KOPT-K1 (cell line): ENCODE data around the gene PELI2.

ENCODE experiments used
- H3K27ac ChIP-seq: fragments of 200-600 bp; sonication (generic); 2 replicates; pipeline ENCODE4 v1.5.1; 2016; ENCODE audit warnings: antibody characterized with exemption, mild to moderate bottlenecking, low read depth, low read length; ENCODE audit not compliant: poor library complexity, severe bottlenecking
- H3K36me3 ChIP-seq: fragments of 200-600 bp; sonication (generic); 2 replicates; pipeline ENCODE4 v1.5.1; 2017; ENCODE audit warnings: antibody characterized with exemption, mild to moderate bottlenecking, low read length, moderate library complexity; ENCODE audit not compliant: insufficient read depth
- H3K9me3 ChIP-seq: fragments of 200-600 bp; sonication (generic); 2 replicates; pipeline ENCODE4 v1.5.1; 2017; ENCODE audit warnings: antibody characterized with exemption, low read length, mild to moderate bottlenecking; ENCODE audit not compliant: insufficient read depth, poor library complexity, severe bottlenecking

PELI2 gene

DNA sequence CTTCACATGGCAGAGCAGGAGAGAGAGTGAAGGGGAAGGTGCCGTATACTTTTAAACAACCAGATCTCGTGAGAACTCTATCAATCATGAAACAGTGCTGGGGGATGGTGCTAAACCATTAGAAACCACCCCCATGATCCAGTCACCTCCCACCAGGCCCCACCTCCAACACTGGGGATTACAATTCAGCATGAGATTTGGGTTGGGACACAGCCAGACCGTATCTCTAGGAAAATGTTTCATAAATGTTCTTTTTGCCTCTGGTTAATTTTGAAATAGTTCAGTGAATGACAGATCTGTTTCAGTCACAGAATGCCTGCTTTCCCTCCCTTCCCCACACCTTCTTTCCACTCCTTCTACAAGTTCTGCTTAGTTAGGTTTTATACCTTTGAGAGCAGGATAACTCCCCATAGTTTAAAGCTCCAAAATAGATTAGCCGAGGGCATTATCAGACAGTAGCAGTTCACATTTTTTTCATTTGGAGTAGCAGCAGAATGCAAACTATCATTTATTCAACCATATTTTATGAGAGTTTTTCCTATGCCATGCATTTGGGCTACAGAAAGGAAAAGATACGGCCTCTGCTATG is 27.1 kb downstream of the PELI2 start:
- Histone ChIP-seq H3K9me3 (no peaks in the 10 kb centered on the region), H3K27ac (peak overlapping the region; percentile 23), H3K36me3 (no peaks in the 10 kb centered on the region)

GRCh38 chr14:56145965-56146364 is 27.8 kb downstream of the PELI2 start:
- Histone ChIP-seq H3K9me3 (no peaks in the 10 kb centered on the region), H3K36me3 (no peaks in the 10 kb centered on the region), H3K27ac (no peak overlapping the region)

GRCh38 chr14:56147449-56147848 is 29.2 kb downstream of the PELI2 start:
- H3K27ac ChIP-seq = peak overlapping the region; percentile 99
- no peaks in the 10 kb centered on the region for H3K36me3 ChIP-seq
- H3K9me3 ChIP-seq = no peaks in the 10 kb centered on the region

- Histone ChIP-seq H3K27ac (peak overlapping the region; percentile 99), H3K9me3 (no peaks in the 10 kb centered on the region), H3K36me3 (no peaks in the 10 kb centered on the region)
These were observed 30.0 kb downstream of the PELI2 start for GRCh38 chr14:56147986-56148901.

GRCh38 chr14:56149151-56149550 is 30.9 kb downstream of the PELI2 start:
- no peaks in the 10 kb centered on the region for H3K36me3 ChIP-seq
- H3K27ac ChIP-seq = peak overlapping the region; percentile 99
- H3K9me3 ChIP-seq = peaks cover under 1% of the 10 kb centered on the region

DNA sequence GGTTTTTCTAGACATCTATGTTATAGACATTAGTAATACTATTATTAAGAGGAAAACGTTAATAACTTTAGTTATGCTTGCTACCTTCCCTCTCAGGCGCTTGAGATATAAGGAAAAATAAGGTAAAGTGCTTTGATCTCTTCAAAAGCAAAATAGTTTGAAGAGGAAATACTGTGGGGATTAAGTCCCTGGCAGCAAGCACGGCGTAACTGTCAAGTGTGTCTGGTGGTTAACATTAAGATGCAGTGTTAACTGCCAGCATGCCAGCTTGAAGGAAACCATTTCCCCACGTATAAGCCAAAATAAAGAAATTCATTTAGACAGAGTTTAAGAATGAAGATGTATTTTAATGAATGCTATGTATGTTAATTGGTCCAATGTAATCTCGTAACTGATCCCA is 31.8 kb downstream of the PELI2 start:
- Histone ChIP-seq H3K36me3 (no peaks in the 10 kb centered on the region), H3K9me3 (peaks cover 6% of the 10 kb centered on the region), H3K27ac (peak overlapping the region; percentile 99)

DNA sequence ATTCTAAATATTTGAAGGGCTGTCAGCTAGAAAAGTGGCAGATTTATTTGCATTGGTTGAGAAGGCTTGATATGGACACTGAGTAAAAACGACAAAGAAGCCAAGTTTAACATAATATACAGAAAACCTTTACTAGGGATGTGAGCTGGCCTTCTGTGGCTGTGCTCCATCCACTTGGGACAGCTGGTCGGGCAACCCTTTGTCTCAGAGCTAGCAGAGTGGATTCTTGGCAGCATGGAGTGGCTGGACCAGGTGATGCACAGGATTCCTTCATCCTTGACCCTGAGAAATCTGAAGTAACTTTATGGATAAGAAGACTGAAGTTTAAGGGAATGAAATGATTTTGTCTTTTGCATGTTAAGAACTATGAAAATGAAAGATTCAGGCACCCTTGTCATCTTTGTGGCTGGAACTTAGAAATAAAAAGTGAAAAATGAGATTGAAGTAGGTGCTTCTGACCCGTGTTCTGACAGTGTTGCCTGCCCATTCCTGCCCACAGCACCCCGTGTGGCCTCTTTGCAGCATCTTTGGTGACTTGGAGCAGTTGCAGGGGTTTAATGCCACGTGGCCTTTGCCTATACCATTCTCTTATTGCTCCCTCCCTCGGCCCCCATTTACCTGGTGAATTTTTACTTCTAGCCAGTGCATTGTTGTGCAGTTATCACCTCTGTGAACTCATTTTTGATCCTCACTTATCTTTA is 32.6 kb downstream of the PELI2 start:
- H3K36me3 ChIP-seq = no peaks in the 10 kb centered on the region
- peaks cover 14% of the 10 kb centered on the region for H3K9me3 ChIP-seq
- H3K27ac ChIP-seq = peak overlapping the region; percentile 99

- no peaks in the 10 kb centered on the region for H3K36me3 ChIP-seq
- peak overlapping the region; percentile 99 for H3K27ac ChIP-seq
- H3K9me3 ChIP-seq = peaks cover 14% of the 10 kb centered on the region
These were observed 34.0 kb downstream of the PELI2 start for GRCh38 chr14:56152221-56152620.

GRCh38 chr14:56153267-56153666 is 35.1 kb downstream of the PELI2 start:
- H3K27ac ChIP-seq = peak overlapping the region; percentile 99
- H3K9me3 ChIP-seq = peaks cover 14% of the 10 kb centered on the region
- no peaks in the 10 kb centered on the region for H3K36me3 ChIP-seq

DNA sequence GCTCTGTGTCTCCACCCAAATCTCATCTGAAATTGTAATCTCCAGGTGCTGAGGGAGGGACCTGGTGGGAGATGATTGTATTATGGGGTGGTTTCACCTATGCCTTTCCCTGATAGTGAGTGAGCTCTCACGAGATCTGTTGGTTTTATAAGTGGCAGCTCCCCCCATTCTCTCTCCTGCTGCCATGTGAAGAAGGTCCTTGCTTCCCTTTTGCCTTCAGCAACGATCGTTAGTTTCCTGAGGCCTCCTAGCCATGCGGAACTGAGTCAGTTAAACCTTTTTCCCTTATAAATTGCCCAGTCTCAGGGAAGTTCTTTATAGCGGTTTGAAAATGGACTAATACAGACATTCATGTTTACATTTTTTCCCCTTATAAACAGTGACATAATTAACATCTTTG is 36.1 kb downstream of the PELI2 start:
- Histone ChIP-seq H3K9me3 (peaks cover 24% of the 10 kb centered on the region), H3K27ac (peak overlapping the region; percentile 6), H3K36me3 (no peaks in the 10 kb centered on the region)

GRCh38 chr14:56156096-56156495 is 37.9 kb downstream of the PELI2 start:
- peaks cover 24% of the 10 kb centered on the region for H3K9me3 ChIP-seq
- H3K27ac ChIP-seq = no peak overlapping the region
- H3K36me3 ChIP-seq = no peaks in the 10 kb centered on the region

DNA sequence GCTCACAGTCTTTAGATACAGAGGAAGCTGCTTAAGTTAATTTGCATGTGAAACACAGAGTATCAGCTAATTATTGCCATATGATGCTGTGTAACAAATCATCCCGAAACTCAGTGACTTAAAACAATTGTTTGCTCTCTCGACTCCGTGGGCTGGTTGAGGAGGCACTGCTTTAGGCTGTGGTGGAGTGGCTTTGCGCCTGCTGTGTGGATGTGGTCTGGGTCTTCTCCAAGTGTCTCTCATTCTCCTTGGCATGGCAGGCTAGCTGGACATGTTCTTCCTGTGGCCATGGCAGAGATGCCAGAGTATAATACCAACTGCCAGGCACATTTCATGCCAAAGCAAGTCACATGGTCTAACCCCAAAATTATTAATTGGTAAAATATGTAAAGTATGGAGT is 40.9 kb downstream of the PELI2 start:
- Histone ChIP-seq H3K36me3 (no peaks in the 10 kb centered on the region), H3K27ac (no peak overlapping the region), H3K9me3 (peaks cover 47% of the 10 kb centered on the region)

DNA sequence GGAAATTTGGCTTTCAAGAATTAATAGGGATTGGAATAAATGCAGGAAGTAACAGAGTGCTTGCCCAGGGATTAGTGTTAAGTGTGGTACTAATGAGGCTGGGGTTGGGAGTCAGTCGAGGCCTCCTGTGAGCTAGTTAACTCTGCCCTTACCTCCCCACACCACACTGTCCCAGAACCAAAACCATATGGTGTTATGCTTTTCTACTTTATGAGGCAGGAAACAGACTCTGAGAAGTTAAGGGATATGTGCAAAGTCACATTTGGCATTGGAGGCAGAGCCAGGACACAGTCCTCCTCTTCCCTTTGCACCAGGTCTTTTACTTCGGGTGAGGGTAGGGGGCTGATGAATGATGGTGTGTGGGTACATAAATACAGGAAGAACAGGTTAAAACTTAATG is 41.9 kb downstream of the PELI2 start:
- peaks cover 50% of the 10 kb centered on the region for H3K9me3 ChIP-seq
- H3K27ac ChIP-seq = peak overlapping the region; percentile 44
- no peaks in the 10 kb centered on the region for H3K36me3 ChIP-seq

- H3K9me3 ChIP-seq = peaks cover 59% of the 10 kb centered on the region
- no peak overlapping the region for H3K27ac ChIP-seq
- H3K36me3 ChIP-seq = no peaks in the 10 kb centered on the region
These were observed 43.4 kb downstream of the PELI2 start for GRCh38 chr14:56161658-56162057.

DNA sequence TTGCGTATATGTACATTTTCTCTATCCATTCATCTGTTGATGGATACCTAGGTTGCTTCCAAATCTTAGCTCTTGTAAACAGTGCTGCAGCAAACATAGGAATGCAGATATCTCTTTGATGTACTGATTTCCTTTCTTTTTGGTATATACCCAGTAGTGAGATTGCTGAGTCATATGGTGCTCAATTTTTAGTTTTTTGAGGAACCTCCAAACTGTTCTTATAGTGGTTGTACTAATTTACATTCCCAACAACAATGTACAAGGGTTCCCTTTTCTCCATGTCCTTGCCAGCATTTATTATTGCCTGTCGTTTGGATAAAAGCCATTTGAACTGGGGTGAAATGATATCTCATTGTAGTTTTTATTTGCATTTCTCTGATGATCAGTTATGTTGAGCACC is 44.3 kb downstream of the PELI2 start:
- Histone ChIP-seq H3K27ac (no peak overlapping the region), H3K9me3 (peaks cover 63% of the 10 kb centered on the region), H3K36me3 (no peaks in the 10 kb centered on the region)
